NB4 (cell line): ENCODE measurements around the gene MOB3B.

ENCODE experiments used
- POLR2A ChIP-seq: IDR thresholded peaks from 2 replicates; pipeline ENCODE4 v1.6.1; 2011; ENCODE audit warnings: mild to moderate bottlenecking; ENCODE audit not compliant: insufficient read length; ENCODE audit errors: extremely low read depth
- TF ChIP-seq, protein P1 (sequence below): IDR thresholded peaks from one replicate; pipeline ENCODE4 v1.5.1; 2012; ENCODE audit warnings: low read depth, low read length
- TF ChIP-seq, protein P2 (sequence below): IDR thresholded peaks from 2 replicates; pipeline ENCODE4 v1.6.1; 2011; ENCODE audit warnings: low read depth, low read length

DNA sequence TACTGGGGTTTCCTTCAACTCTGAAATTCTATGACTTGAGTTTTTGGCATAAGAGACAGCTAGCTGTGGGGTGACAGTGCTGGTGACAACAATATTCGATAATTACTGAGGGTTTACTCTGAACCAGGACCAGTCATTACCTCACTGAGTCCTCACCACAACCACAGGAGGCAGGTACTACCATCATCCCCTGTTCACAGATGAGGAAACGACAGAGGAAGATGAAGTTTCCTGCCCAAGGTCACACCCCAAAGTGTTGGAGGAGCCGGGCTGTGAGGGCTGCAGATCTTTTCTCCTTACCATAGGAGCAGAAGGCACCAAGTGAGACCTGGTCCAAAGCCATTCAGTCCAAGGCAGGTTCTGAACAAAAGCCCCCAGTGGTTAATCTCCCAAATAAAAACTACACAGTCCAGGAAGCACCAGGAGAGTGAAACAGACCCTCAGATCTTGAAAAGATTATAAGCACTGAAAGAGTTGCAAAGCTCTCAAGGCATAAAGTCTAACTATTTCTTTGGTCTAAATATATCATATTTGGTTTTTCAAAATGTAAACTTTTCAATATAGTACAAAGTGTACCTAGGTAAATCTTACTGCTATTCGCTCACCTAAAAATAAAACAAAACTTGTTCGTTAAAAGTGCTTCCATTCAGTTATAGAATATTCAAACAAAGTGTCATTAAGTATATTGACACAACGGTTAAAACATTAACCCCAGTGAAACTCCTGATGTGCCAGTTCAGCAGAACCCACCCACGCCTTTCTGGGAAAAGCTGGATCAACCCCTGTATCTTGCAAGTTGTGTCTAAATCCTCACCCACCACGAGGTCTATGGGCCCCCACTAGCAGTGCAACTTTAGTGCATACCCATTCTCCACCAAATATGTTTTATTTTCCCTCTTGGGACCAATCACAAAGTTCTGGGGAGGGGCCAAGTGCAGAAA lies 150.0 kb downstream of the MOB3B start:
- TF ChIP-seq, protein P1, sequence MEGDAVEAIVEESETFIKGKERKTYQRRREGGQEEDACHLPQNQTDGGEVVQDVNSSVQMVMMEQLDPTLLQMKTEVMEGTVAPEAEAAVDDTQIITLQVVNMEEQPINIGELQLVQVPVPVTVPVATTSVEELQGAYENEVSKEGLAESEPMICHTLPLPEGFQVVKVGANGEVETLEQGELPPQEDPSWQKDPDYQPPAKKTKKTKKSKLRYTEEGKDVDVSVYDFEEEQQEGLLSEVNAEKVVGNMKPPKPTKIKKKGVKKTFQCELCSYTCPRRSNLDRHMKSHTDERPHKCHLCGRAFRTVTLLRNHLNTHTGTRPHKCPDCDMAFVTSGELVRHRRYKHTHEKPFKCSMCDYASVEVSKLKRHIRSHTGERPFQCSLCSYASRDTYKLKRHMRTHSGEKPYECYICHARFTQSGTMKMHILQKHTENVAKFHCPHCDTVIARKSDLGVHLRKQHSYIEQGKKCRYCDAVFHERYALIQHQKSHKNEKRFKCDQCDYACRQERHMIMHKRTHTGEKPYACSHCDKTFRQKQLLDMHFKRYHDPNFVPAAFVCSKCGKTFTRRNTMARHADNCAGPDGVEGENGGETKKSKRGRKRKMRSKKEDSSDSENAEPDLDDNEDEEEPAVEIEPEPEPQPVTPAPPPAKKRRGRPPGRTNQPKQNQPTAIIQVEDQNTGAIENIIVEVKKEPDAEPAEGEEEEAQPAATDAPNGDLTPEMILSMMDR = no peak
- TF ChIP-seq POLR2A = no peak
- TF ChIP-seq, protein P2, sequence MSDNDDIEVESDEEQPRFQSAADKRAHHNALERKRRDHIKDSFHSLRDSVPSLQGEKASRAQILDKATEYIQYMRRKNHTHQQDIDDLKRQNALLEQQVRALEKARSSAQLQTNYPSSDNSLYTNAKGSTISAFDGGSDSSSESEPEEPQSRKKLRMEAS = no peak
